Stomach (tissue), 4 donors: Measurements from ENCODE around the gene CDC45.

Experiments
- EP300 ChIP-seq: sonication (generic); formaldehyde crosslinking; IDR thresholded peaks from one replicate; pipeline ENCODE4 v1.6.1; 2017; ENCODE audit warnings: antibody characterized with exemption
- POLR2A ChIP-seq, 4 donors: fragments of 450-650 bp; IDR thresholded peaks; one replicate each; pipeline ENCODE4 v1.6.1; 2016; ENCODE audit warnings: antibody characterized with exemption in 4 of 4, control low read depth in 2 of 4, mild to moderate bottlenecking in 1 of 4, moderate library complexity in 1 of 4
- POLR2AphosphoS5 ChIP-seq, 3 donors: sonication (generic); formaldehyde crosslinking; IDR thresholded peaks; one replicate each; pipeline ENCODE4 v1.6.1; 2016; ENCODE audit warnings: antibody characterized with exemption in 3 of 3
- TF ChIP-seq, protein P1 (sequence below), 7 experiments: fragments of 450-650 bp in 4 of 7; fragments of 200-600 bp in 3 of 7; sonication (generic) in 3 of 7; IDR thresholded peaks; one replicate each; pipeline ENCODE4 v1.5.1; 2016 to 2019; ENCODE audit warnings: antibody characterized with exemption in 7 of 7, control low read depth in 2 of 7, mild to moderate bottlenecking in 1 of 7

DNA sequence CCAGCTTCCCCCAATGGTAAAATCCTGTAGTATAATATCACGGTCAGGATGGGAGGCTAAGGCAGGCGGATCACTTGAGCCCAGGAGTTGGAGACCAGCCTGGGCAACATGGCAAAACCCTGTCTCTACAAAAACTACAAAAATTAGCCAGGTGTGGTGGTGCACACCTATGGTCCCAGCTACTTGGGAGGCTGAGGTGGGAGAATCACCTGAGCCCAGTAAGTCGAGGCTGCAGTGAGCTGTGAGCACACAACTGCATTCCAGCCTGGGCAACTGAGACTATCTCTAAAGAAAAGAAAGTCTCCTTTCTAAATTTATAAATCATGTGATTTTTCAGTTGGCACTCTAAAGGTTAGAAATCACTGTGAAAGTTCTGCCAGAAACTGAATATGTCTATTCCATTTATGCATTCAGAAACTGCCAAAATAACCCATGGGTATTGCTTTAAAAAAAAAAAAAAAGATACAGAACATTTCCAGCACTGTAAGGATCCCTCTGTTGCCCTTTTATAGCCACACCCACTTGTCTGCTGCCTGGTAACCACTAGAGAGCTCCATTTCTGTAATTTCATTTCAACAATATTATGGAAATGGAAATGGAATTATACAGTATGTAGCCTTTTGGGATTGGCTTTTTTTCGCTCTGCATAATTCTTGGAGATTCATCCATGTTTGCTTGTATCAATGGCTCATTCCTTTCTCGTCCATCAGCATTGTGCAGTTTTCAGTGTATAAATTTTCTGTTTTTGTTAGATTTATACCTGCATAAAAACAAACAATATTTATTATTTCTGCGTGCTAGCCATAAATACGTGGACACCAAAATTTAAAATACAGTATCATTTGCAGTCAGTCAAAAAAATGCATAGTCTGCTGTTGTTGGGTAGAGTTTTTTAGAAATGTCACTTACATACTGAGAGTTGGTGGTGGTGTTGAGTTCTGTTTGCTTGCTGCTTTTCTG lies 9.4 kb downstream of the CDC45 start:
- TF ChIP-seq, protein P1, sequence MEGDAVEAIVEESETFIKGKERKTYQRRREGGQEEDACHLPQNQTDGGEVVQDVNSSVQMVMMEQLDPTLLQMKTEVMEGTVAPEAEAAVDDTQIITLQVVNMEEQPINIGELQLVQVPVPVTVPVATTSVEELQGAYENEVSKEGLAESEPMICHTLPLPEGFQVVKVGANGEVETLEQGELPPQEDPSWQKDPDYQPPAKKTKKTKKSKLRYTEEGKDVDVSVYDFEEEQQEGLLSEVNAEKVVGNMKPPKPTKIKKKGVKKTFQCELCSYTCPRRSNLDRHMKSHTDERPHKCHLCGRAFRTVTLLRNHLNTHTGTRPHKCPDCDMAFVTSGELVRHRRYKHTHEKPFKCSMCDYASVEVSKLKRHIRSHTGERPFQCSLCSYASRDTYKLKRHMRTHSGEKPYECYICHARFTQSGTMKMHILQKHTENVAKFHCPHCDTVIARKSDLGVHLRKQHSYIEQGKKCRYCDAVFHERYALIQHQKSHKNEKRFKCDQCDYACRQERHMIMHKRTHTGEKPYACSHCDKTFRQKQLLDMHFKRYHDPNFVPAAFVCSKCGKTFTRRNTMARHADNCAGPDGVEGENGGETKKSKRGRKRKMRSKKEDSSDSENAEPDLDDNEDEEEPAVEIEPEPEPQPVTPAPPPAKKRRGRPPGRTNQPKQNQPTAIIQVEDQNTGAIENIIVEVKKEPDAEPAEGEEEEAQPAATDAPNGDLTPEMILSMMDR (IDR thresholded peaks at IDR 0.05), result no peak
- TF ChIP-seq POLR2A (IDR thresholded peaks at IDR 0.05), result no peak
- TF ChIP-seq EP300, result no peak
- TF ChIP-seq POLR2AphosphoS5 (IDR thresholded peaks at IDR 0.05), result no peak
